HTR-8/SVneo (cell line): ENCODE results near the gene TNK2.

Experiments
- DNase-seq: peaks from one replicate; pipeline ENCODE4 v3.0.0; 2011; ENCODE audit warnings: low spot score, mixed read lengths; ENCODE audit not compliant: insufficient read length
- FAIRE-seq: peaks from 2 replicates; lab custom pipeline; 2011; peaks lifted over from hg19 to GRCh38; lab: Jason Lieb, UNC

Gene TNK2

GRCh38 chr3:195856410-195857084, 51.8 kb downstream of the TNK2 start:
- FAIRE-seq = no peak
- DNase-seq = no peak

- no peak for DNase-seq
- FAIRE-seq = no peak
Measured at GRCh38 chr3:195855471-195856409, 52.6 kb downstream of the TNK2 start.

GRCh38 chr3:195854628-195855294, 53.6 kb downstream of the TNK2 start:
- DNase-seq (no peak), FAIRE-seq (no peak)

GRCh38 chr3:195853996-195854395, 54.4 kb downstream of the TNK2 start:
- DNase-seq (no peak), FAIRE-seq (no peak)

- FAIRE-seq = no peak
Measured at GRCh38 chr3:195853036-195853435, 55.3 kb downstream of the TNK2 start.

GRCh38 chr3:195850857-195851543, 57.4 kb downstream of the TNK2 start:
- DNase-seq (peak; percentile 89), FAIRE-seq (peak; percentile 20)

More at GRCh38 chr3:195853036-195853435, 55.3 kb downstream of the TNK2 start:
- no peak for DNase-seq

- FAIRE-seq = no peak
Measured at GRCh38 chr3:195849322-195850074, 58.9 kb downstream of the TNK2 start.

GRCh38 chr3:195847055-195847950, 61.0 kb downstream of the TNK2 start:
- FAIRE-seq (peak; percentile 86), DNase-seq (peak; percentile 89)

More at GRCh38 chr3:195849322-195850074, 58.9 kb downstream of the TNK2 start:
- DNase-seq = no peak

GRCh38 chr3:195845483-195845882, 62.9 kb downstream of the TNK2 start:
- no peak for FAIRE-seq
- no peak for DNase-seq

GRCh38 chr3:195844671-195845218, 63.6 kb downstream of the TNK2 start:
- no peak for FAIRE-seq

GRCh38 chr3:195839260-195840010, 68.9 kb downstream of the TNK2 start:
- no peak for DNase-seq
- FAIRE-seq = no peak

More at GRCh38 chr3:195844671-195845218, 63.6 kb downstream of the TNK2 start:
- no peak for DNase-seq

GRCh38 chr3:195838714-195839113, 69.6 kb downstream of the TNK2 start:
- FAIRE-seq = no peak

GRCh38 chr3:195836476-195837135, 71.7 kb downstream of the TNK2 start:
- FAIRE-seq = no peak

More at GRCh38 chr3:195838714-195839113, 69.6 kb downstream of the TNK2 start:
- no peak for DNase-seq

GRCh38 chr3:195835791-195836190, 72.6 kb downstream of the TNK2 start:
- FAIRE-seq = no peak
- DNase-seq = no peak

More at GRCh38 chr3:195836476-195837135, 71.7 kb downstream of the TNK2 start:
- DNase-seq = no peak

- no peak for FAIRE-seq
- DNase-seq = no peak
Measured at GRCh38 chr3:195834675-195835583, 73.4 kb downstream of the TNK2 start.

GRCh38 chr3:195829897-195830254, 78.5 kb downstream of the TNK2 start:
- DNase-seq (no peak), FAIRE-seq (no peak)
